Mucosa of rectum (tissue), 2 donors: ENCODE measurements around the gene GMPPA.
A peak's percentile ranks its signal among the peaks of the same experiment; 100 is the strongest.

Experiments used
- H3K27ac ChIP-seq, 2 donors: one replicate each; pipeline ENCODE4 v1.7.0; 2013; ENCODE audit warnings: inconsistent platforms in 2 of 2, low read depth in 2 of 2, low read length in 2 of 2
- H3K27me3 ChIP-seq, 2 donors: one replicate each; pipeline ENCODE4 v1.7.0; 2013; ENCODE audit warnings: low read length in 2 of 2; ENCODE audit not compliant: control insufficient read depth in 2 of 2, insufficient read depth in 2 of 2
- H3K36me3 ChIP-seq, 2 donors: one replicate each; pipeline ENCODE4 v1.7.0; 2013; ENCODE audit warnings: low read length in 2 of 2; ENCODE audit not compliant: control insufficient read depth in 2 of 2, insufficient read depth in 2 of 2
- H3K4me1 ChIP-seq, 2 donors: one replicate each; pipeline ENCODE4 v1.7.0; 2013; ENCODE audit warnings: low read length in 2 of 2, mild to moderate bottlenecking in 1 of 2; ENCODE audit not compliant: control insufficient read depth in 2 of 2, insufficient read depth in 2 of 2
- H3K4me3 ChIP-seq, 2 donors: one replicate each; pipeline ENCODE4 v1.7.0; 2013; ENCODE audit warnings: low read length in 2 of 2
- H3K9ac ChIP-seq, 2 donors: one replicate each; pipeline ENCODE4 v1.7.0; 2013; ENCODE audit warnings: low read length in 2 of 2, low read depth in 1 of 2, mild to moderate bottlenecking in 1 of 2
- H3K9me3 ChIP-seq, 2 donors: one replicate each; pipeline ENCODE4 v1.7.0; 2013; ENCODE audit warnings: low read length in 2 of 2; ENCODE audit not compliant: control insufficient read depth in 2 of 2
- donor health status: healthy.
- donor health status: Normal muscosa, but diverticular disease.

The GMPPA gene

GRCh38 chr2:219498280-219499057 lies at the start of gene GMPPA:
Gene GMPPA (plus strand): TSS chr2:219498891. CDS start chr2:219499976, 1,085 bp downstream.
- peak within 1 kb of the TSS; percentile 98 to 99 for H3K9ac ChIP-seq
- peaks cover 7% of the 10 kb centered on the region in 2 donors for H3K36me3 ChIP-seq
- H3K27me3 ChIP-seq: peaks cover 28 to 36% of the 10 kb centered on the region in 2 donors
- H3K9me3 ChIP-seq: no peaks in the 10 kb centered on the region
- peak within 1 kb of the TSS; percentile 90 to 95 for H3K4me3 ChIP-seq
- peaks cover 14 to 26% of the 10 kb centered on the region in 2 donors for H3K4me1 ChIP-seq
- H3K27ac ChIP-seq: peak within 1 kb of the TSS; percentile 99 to 100

GRCh38 chr2:219449609-219450008 lies 49.1 kb upstream of the GMPPA start:
- Histone ChIP-seq H3K27ac (peak overlapping the region in 1 of 2 donors; percentile 32), H3K9me3 (no peaks in the 10 kb centered on the region), H3K4me3 (no peak overlapping the region), H3K9ac (no peak overlapping the region), H3K4me1 (no peaks in the 10 kb centered on the region), H3K27me3 (peaks cover 7 to 14% of the 10 kb centered on the region in 2 donors), H3K36me3 (no peaks in the 10 kb centered on the region)

DNA sequence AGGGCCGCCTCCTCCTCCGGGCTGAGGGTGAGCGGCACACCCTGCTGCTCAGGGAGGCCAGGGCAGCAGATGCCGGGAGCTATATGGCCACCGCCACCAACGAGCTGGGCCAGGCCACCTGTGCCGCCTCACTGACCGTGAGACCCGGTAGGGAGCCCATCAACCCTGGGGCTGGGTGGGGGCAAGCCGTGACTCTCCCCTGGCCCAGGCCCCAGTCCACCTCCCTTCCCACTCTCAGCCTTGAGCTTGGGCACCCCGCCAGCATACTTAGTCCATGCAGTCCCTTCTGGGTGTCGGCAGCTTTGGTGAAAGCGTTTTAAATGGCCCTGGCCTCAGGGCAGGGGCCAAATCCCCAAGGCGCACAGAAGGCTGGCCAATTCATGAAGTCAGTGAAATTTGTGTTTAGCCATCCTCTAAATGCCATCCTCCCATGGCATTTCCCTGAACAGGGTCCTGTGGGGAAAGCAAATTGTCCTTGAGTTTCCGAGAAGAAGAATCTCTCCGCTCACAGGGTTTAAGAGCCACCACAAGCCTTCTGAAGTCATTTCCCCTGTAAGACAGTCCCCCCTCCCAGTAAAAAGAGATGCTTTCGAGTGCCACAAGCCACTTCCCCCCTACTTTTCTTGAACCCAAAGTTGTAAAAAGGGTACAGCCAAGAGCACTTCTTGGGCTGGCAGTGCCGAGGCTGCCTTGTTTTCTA lies 46.9 kb upstream of the GMPPA start:
- peak overlapping the region; percentile 39 to 53 for H3K27ac ChIP-seq
- H3K4me1 ChIP-seq: no peaks in the 10 kb centered on the region
- no peak overlapping the region for H3K4me3 ChIP-seq
- no peak overlapping the region for H3K9ac ChIP-seq
- H3K9me3 ChIP-seq: no peaks in the 10 kb centered on the region
- H3K36me3 ChIP-seq: no peaks in the 10 kb centered on the region
- peaks cover 7 to 13% of the 10 kb centered on the region in 2 donors for H3K27me3 ChIP-seq

- peak overlapping the region; percentile 53 to 67 for H3K27ac ChIP-seq
- no peaks in the 10 kb centered on the region for H3K4me1 ChIP-seq
- H3K27me3 ChIP-seq: peaks cover 7 to 12% of the 10 kb centered on the region in 2 donors
- H3K4me3 ChIP-seq: no peak overlapping the region
- H3K36me3 ChIP-seq: no peaks in the 10 kb centered on the region
- H3K9me3 ChIP-seq: no peaks in the 10 kb centered on the region
- no peak overlapping the region for H3K9ac ChIP-seq
Measured at GRCh38 chr2:219452361-219453317, 46.1 kb upstream of the GMPPA start.

GRCh38 chr2:219453671-219454590 lies 44.8 kb upstream of the GMPPA start:
- Histone ChIP-seq H3K9me3 (no peaks in the 10 kb centered on the region), H3K4me3 (no peak overlapping the region), H3K27ac (peak overlapping the region; percentile 53 to 67), H3K27me3 (peaks cover 7 to 10% of the 10 kb centered on the region in 2 donors), H3K4me1 (peaks cover 0 to 2% of the 10 kb centered on the region in 2 donors), H3K36me3 (no peaks in the 10 kb centered on the region), H3K9ac (no peak overlapping the region)

DNA sequence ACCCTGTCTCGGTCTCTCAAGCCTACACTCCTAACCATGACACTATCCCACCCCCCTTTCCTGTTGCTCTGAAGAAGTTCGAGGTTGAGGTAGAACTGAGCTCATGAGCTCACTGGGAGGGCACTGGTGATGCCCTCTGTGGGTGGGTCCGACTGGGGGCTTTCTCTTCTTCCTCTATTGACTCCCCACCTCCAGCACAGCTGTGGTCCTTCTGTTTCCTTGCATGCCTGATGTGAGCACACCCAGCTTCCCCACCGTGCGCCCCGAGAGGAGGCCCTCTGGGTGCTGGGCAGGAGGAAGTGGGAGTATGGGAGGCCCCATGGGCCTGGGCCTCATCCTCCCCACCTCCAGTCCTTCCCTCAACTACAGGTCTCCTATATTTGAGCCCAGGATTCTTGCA lies 43.1 kb upstream of the GMPPA start:
- no peak overlapping the region for H3K4me3 ChIP-seq
- peaks cover 0 to 2% of the 10 kb centered on the region in 2 donors for H3K4me1 ChIP-seq
- H3K9ac ChIP-seq: no peak overlapping the region
- H3K27me3 ChIP-seq: peaks cover 0 to 10% of the 10 kb centered on the region in 2 donors
- H3K9me3 ChIP-seq: no peaks in the 10 kb centered on the region
- H3K36me3 ChIP-seq: no peaks in the 10 kb centered on the region
- H3K27ac ChIP-seq: no peak overlapping the region

DNA sequence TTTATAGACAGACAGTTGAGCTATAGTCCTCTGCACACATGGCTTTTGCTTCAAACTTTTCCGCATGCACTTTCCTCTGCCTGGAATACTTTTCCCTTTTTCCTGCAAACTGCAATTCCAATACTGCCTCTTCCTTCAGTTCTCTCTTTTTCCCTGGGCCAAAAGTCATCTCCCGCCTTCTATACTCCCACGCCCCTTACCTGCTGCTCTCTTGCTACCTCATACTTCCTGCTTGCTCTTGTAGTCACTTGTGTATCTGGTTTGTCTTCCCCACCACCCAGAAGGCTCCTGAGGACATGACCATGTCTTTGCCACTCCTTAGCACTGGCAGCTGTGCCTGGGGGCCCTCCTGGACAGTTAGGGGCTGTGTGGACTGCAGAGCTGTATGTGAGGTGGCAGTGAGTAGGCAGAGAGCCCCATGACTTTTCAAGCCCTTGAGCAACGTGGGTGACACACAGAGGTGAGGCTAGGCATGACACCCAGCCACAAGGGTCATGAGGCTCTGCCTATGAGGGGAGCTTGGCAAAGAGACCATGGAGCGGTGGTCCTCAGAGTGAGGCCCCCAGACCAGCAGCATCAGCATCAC lies 40.8 kb upstream of the GMPPA start:
- H3K27ac ChIP-seq: peak overlapping the region in 1 of 2 donors; percentile 6
- H3K4me1 ChIP-seq: peaks cover 0 to 2% of the 10 kb centered on the region in 2 donors
- peaks cover 0 to under 1% of the 10 kb centered on the region in 2 donors for H3K27me3 ChIP-seq
- H3K9me3 ChIP-seq: no peaks in the 10 kb centered on the region
- no peak overlapping the region for H3K9ac ChIP-seq
- no peaks in the 10 kb centered on the region for H3K36me3 ChIP-seq
- no peak overlapping the region for H3K4me3 ChIP-seq

DNA sequence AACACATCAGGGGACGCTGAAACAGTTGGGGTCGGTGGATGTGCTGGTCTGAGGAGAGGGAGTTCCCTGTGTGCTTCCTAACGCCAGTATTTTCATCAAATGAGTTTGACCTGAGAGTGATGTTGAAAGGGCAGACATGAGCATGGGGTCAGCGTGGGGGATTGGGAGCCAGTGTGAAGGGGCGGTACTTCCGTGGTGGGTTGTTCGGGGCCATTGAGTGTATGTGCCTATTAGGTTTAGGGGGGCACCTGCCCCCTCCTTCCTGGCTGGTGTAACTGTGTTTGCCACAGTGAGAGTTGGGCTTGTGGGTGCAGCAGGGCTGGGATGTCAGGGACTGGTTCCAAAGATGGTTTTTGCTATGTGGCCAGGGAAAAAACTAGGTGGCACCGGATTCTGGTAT lies 39.7 kb upstream of the GMPPA start:
- Histone ChIP-seq H3K27me3 (no peaks in the 10 kb centered on the region), H3K9me3 (no peaks in the 10 kb centered on the region), H3K9ac (no peak overlapping the region), H3K36me3 (no peaks in the 10 kb centered on the region), H3K4me1 (peaks cover 0 to 2% of the 10 kb centered on the region in 2 donors), H3K4me3 (no peak overlapping the region), H3K27ac (no peak overlapping the region)
